ENCODE data around the gene SPDYE11.
"Not testable (repeated sequence)": the region's sequence is repeated elsewhere in the genome, so short reads cannot be mapped to it uniquely, and the experiment has no call there.

The SPDYE11 gene

GRCh38 chr7:73057811-73058210 lies at the start of gene SPDYE11:
Gene SPDYE11, minus strand, starts transcription at chr7:73057911. Its CDS starts 1,800 bp downstream, at chr7:73056111.
- not testable (repeated sequence) for DNase-seq (ENCODE audit: low read depth in 2 of 2)

- DNase-seq (ENCODE audit: low read depth in 2 of 2) = not testable (repeated sequence)
These were observed 28.2 kb upstream of the SPDYE11 start, which contains the start of gene SPDYE9 for GRCh38 chr7:73085938-73086337. Gene SPDYE9, minus strand, starts transcription at chr7:73086038. Its CDS starts 1,800 bp downstream, at chr7:73084238.

GRCh38 chr7:73029666-73030065 lies 28.0 kb downstream of the SPDYE11 start, which contains the start of gene SPDYE8:
Gene SPDYE8, minus strand, starts transcription at chr7:73029766. Its CDS starts 1,800 bp downstream, at chr7:73027966.
- not testable (repeated sequence) for DNase-seq (ENCODE audit: low read depth in 2 of 2)

- not testable (repeated sequence) for DNase-seq (ENCODE audit: low read depth in 2 of 2)
These were observed 51.2 kb downstream of the SPDYE11 start for GRCh38 chr7:73006491-73006890.

- peak; percentile 85 to 87 for DNase-seq (ENCODE audit: low read depth in 2 of 2)
These were observed 51.8 kb downstream of the SPDYE11 start for GRCh38 chr7:73005693-73006447.

- DNase-seq (ENCODE audit: low read depth in 2 of 2) = peak in 1 of 2 donors; percentile 47
These were observed 52.4 kb downstream of the SPDYE11 start for GRCh38 chr7:73005356-73005692.

- DNase-seq (ENCODE audit: low read depth in 2 of 2) = not testable (repeated sequence)
These were observed 59.7 kb downstream of the SPDYE11 start for GRCh38 chr7:72997887-72998468.
